DMS79 (cell line): ENCODE results near the gene MSI2.

ENCODE experiments used
- DNase-seq: peaks from one replicate; lab custom pipeline; 2025; lab: John Stamatoyannopoulos, UW

The MSI2 gene

DNA sequence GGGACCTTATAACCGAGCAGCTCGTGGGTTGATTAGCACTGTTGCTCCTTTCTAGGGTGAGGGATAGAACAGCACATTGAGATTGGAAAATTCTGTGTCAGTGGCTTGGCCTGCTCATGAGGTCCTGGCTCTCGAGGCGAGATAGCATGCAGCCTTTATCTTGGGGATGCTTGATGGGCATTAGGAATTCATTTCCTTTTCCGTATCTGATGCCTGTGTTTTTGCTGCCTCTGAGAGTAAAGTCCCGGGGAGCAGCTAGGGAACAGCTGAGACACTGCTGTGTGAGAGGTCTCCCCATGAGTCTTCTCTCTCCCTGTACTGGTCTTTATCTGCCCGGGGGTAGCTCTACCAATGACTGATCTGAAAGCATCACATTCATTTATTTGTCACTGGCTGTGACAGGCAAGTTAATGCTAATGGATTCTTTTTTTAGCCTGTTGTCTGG, 14.5 kb downstream of the MSI2 start:
- no peak for DNase-seq

DNA sequence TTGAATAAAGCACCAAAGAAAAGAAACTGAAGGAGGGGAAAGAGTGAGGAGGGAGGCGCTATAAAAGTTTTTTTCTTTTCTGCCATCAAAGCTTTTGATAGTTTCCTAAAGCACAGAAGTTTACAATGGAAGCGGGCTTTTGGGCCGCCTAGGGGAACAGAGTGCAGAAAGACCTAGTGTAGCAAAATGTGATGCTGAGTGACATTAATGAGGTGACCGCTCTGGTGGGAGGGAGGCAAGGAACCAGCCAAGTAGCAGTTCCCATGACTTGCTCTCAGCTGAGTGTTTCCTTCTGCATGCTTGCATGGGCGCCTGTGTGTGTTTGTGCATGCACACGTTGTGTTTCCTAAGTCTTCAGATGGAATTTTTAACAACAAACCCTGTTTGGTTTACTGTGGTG, 15.5 kb downstream of the MSI2 start:
- DNase-seq = no peak

DNA sequence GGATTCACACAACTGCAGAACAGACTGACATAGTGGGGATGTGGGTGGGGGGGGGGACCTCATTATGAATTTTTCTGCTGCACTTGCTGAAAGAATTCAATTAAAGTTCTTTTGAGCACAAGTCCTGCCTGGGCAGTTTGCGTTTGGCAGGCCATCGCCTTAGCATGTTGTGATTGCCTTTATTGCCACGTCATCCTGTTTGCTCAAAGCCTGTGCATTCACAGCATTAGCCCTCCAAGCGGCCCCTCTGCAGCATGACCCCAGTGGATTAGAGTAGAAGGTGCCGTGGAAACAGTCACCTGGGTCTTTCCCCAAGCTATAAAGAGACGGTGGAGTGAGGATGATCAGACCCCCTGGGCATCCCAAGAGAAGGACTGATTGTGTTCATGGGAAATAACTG, 17.2 kb downstream of the MSI2 start:
- DNase-seq = no peak

DNA sequence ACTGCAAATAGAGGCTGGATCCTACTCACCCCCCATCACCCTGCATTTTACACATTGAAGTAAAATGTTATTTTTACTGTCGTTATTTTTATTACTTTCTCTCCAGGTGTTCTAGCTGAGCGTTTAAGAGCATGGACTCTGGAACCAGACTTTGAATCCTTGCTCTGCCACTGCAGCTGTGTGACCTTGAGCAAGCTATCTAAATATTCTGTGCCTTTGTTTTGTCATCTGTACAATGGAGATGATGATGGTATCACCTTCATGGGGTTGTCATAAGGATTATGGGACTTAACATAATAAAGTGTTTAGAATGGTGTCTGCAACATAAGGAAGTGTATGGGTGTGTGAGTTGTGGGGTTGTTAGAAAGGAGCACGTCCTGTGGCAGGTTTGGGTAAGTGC, 17.8 kb downstream of the MSI2 start:
- DNase-seq = no peak

DNA sequence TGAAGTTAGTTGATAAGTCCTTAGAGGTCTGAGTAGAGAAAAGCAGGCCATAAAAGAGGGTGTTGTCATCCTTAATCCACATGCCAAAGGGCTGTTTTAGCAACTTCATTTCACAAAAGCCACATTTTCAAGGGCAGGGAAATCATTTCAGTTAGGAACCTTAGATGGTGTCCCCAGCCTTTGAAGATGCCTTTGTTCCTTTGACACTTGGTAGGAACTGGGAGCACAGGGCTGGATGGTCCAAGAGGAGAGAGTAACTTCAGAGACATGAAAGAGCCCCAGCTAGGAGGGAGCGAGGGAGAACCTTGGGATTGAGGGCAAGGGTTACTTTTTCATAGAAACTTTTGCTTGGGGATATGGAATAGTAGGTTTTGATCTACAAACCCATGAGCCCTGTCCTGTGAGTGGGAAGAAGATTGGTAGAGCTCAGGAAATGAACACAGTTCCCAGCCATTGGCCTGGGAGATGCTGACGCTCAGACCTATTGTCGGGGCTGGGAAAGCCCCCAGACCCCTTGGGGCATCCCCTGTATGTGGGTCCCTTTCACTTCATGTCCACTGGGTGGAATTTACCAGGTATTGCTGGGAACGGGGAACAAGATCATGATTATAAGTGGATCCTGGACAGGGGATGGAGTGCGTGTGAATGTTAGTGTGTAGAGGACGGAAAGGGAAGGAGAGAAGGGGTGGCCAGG, 18.9 kb downstream of the MSI2 start:
- no peak for DNase-seq

DNA sequence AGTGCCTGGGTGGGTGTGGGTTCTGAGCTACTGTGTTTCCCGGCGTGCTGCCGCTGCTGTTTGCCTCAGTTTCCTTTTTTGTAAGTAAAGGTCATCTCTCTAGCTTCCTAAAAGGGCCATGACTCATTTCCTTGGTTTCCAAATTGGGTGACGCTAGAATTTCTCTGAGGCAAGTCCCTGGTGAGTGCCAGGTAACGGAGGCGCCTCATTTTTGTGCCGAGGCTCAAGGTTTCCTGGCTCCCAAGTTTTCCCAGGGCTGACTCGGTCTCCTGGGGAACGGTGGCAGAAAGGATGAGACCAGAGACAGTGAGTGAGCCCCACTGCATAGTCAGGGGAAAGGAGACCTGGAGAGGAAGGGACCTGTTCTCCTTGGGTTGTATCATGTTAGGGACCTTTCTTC, 20.3 kb downstream of the MSI2 start:
- DNase-seq = no peak

DNA sequence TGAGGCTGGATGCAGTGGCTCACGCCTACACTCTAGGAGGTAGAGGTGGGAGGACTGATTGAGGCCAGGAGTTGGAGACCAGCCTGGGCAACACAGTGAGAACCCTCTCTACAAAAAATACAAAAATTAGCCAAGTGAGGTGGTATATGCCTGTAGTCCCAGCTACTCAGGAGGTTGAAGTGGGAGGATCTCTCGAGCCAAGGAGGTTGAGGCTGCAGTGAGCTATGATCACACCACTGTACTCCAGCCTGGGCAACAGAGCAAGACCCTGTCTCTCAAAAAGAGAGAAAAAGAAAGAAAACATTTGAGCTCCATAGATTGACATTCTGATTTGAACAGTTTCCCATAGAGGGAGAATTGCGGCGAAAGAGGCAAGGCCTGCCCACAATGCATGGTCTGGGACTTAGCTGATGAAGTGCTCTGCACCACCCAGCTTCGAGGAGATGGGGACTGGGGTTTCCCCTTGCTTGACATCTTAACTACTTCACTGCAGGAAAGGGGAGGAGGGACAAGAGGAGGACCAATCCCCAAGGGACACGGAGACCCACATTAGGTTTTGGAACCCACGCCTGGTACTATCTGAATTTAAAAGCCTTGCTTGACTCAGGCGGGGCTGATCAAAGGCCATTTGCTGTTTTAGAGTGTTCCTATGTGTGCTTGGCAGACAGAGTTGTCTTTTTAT, 21.7 kb downstream of the MSI2 start:
- DNase-seq = no peak

DNA sequence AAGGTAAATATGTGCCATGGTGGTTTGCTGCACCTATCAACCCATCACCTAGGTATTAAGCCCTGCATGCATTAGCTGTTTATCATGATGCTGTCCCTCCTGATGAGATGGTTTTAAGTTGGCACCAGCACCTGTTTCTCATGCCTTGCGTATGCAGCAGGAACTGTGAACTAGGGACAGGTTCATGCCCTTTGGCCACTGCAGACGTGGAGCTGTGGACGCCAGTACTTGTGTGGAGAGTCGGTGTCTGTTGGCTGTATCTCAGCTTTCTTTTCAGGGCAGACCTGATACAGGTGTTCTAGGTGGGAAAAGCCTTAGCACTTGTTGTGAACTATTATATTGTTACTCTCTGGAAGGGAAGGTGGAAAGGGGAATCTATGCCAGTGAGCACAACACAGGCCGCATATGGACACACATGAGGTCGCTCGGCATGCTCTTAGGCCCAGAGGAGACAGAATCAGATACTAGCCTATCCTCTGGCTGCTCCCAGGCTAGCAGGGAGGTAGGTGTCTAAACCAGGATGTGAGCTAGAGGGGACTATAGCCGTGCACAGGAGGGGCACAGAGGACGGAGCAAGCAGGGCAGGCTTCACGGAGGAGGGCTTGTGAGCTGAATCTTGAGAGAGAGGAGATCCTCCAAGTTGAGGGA, 22.5 kb downstream of the MSI2 start:
- no peak for DNase-seq

DNA sequence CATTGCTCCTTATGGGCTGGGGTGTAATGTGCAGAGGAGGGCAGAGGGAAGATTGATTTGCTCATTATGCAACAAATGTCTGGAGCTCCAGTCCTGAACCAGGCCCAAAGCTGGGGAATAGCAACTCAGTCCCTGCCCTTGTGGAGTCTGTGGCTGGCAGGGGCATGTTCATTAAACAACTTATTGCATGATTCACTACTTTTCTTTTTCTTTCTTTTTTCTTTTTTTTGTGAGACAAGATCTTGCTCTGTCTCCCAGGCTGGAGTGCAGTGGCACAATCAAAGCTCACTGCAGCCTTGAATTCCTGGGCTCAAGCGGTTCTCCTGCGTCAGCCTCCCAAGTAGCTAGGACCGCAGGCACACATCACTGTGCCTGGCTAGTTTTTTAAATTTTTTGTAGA, 23.1 kb downstream of the MSI2 start:
- DNase-seq = no peak

DNA sequence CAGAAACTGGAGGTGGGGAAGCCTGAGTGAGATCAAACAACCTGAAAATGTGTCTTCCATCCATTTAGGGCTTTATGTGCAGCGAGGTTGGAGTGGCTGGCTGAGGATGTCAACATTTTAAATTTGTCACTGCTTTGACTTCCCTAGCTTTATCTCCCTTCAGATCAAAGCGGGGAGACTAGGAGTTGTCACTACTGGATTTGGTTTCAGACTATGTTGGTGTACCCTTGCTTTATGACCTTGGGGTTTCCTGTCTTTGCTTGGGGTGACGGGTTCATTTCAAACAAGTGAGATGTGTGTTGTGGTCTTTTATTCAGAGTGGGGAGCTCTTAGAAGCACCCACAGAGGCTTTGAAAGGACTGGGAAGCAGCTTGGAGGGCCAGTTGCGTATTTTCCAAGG, 25.6 kb downstream of the MSI2 start:
- no peak for DNase-seq

DNA sequence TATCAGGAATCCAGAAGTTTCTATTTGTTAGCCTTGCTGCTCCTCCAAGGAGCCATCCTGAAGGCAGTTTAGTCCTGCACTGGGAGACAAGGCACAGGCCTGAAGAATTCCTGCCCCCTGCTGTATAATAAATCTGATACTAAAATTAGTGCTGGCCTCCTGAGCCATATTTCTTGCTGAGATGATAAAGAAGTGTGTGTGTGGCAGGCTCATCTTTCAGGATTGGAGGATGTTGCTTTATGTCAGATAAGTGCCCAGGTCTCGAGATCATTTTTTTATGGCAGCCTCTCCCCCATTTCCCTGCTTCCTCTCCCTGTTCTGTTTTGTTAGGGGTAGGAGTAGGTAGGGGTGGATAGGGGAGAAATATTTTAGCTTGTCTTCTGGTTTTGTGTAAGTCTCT, 26.0 kb downstream of the MSI2 start:
- DNase-seq = no peak

DNA sequence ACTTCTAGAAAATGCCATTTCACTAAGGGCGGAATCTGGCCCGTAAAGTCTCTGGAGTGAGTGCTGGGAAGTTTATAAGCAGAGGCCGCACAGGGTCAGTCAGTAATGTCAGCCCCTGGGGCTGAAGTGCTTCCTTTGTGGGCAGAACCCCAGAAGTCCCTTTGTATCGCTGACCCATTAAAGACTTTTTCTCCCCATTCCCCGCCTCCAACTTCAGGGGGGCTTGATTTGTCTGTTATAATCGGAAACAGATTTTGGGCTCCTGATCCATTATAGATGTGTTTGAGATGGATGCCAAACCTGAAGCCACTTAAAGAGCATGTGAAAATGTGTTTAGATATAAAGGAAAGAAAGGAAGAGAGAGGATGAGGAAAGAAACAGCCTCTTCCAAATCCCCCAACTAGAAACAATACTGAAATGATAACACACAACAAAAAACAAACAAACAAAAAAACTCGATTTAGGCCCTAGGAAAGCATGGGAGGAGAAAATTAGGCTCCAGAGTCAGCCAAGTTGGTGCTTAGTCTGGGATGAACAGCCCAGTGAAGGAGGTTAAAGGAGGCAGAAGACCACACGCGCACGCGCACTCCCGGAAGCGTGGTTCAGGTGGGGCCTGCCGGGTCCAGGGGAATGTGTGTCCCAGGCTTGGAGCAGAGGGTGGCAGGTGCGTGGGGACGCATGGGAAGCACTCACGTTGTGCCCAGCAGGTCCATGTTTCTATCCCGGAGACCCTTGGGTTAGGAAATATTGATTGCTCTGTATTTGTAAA, 27.1 kb downstream of the MSI2 start:
- no peak for DNase-seq

DNA sequence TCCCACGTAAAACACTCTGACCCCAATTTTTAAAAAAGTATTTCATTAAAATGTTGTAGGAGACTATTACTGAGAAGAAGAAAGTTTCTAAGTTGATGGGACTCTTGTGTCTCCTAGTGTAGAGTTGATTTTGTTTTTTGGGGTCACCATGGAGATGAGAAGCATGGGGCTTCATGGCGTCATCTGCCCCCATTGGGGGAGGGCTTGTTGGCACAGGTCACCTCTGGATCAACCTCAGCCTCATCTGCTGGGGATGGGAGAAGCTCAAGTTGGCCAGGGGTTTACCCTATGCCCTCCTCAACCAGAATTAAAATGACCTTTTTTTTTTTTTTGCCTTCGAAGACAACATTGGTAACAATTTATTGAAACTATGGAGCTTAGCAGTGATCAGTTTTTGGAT, 28.3 kb downstream of the MSI2 start:
- no peak for DNase-seq

DNA sequence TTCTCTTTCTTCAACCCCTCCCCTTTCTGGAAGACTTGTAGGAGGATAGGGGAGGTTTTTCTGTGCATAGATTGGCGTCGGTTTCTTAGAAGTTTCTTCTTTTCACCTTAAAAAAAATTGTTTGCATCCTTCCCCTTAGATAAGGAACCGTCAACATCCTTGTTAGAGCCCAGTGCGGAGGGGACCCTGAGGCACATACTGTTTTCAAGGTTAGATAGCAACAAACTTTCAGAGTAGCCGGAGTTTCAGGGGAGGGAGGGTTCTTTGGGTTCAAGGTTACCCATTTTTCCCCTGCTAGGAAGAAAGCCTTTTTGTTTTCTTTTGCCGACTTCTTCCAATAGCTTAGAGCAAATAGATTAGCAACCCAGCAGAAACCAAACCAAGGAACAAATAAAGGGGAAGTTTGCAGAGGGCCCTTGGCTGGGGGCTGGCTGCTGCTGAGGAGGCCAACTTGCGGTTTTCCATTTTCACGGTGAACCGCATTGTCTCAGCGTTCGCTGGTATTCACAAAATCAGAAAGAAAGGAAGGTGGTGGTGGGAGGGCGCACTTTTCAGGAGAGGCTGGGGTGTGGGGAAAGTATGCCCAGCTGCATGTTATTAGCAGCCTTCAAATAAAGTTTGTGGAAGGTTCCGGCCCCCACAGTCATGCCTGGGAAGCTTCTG, 28.8 kb downstream of the MSI2 start:
- no peak for DNase-seq

DNA sequence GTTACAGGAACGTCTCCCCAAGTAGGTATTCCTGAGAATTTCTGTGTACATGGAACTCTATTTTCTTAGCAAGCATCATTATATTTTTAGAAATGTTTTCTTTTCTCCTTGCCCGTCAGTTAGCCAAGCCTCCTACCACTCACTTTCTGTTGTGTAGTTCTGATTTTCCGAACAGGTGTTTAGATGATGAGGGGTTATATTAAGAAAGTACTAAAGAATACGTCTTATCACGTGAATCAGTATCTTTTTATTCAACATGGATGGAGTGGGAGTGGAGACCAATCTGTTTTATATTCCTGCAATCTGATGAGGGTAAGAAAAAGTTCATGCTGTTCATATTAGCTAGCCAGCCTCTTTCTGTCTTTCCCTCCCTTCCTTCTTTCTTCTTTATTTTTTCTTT, 29.4 kb downstream of the MSI2 start:
- no peak for DNase-seq

DNA sequence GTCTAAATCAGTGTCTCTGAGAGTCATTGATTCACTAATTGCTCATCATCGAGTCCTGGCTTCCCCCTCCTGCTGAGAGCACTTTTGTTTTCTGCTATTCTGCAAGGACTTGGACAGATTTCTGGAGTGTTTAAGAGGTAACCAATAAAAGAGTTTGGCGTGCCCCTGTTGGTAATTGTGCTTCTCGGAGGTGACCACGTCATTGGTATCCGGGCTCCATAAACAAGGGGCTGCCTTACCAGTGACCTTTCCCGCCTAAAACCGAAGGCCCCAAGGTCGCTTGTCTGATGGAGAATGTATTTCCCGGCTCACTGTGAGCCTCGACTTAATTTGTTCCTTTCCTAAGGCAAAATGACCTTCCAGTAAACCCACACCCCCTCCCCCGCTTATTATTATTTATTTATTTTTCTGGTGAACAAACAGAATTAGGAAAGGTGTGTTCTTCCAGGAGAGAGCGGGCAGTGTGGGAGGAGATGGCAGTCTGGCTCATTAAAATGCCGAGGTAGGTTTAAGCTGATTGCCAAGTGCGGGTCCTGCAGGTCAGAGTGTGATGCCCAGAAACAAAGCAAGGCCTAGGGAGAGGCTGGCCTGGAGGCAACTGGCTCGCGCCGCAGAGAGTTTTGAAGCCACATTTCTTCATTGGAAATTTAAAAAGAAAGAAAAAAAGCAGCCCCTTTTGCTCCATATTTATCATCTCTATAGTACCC, 30.2 kb downstream of the MSI2 start:
- DNase-seq = peak; percentile 65

DNA sequence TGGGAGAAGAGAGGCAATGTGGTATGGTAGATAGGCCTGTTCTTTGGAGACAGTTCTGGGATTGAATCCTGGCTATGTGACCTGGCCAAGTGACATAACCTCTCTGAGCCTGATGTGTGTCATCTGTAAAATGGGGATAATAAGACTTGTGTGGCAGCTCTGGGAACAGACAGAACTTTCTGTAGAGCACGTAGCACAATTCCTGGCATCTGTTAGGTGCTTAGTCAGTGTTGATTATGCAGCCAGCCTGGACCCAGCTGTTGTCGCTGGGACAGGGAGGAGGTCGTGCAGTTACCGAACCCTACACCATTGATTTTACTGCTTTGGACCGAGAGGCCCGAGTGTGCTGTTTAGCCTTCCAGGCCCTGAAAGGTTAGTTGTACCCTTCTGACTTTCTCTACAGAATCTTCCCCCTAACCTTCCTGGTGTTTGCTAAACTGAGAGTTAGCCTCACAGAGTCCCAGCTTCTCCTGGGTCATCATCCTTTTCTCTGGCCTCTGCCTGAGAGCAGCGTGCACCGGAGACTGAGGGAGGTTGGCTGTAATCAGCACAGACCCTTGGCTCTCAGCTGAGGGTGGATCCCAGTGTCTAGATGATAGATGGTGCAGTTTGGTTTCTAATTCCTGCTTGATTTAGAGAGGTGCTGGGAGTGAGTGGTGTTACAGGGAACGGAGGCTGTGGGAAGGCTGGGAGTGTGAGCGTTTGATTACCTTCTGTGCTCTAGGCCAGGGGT, 31.9 kb downstream of the MSI2 start:
- DNase-seq = no peak

DNA sequence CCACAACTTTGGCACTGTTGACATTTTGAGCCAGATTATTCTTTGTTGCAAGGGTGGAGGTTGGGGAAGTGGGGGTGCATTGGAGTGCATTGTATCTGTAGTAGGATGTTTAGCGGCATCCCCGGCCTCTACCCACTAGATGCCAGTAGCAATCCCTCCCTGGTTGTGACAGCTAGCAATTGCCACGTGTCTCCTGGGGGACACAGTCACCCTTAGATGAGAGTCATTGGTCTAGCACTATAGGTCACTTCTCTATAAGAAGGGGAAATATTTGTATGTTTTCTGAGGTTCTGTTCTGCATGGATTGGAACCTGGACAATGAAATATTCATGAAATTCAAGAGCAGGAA, 32.4 kb downstream of the MSI2 start:
- DNase-seq = no peak

DNA sequence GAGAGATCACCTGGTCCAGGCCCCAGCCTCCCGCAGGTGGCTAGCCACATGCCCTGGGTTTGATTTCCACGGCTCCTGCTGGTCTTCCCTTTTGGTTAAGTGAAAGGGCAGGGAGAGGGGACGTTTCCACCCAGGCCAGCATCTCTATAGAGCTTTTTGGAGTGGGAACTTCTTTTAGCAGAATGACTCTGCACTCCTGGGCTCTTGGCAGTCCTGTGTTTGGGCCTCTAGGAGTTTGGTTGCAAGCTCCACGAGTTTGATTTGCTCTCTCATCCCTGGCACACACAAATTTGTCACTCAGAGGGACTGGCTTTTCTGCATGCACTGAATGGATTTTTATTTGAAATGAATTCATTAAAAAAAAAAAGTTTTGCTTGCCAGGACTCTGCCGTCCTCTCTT, 32.8 kb downstream of the MSI2 start:
- no peak for DNase-seq

DNA sequence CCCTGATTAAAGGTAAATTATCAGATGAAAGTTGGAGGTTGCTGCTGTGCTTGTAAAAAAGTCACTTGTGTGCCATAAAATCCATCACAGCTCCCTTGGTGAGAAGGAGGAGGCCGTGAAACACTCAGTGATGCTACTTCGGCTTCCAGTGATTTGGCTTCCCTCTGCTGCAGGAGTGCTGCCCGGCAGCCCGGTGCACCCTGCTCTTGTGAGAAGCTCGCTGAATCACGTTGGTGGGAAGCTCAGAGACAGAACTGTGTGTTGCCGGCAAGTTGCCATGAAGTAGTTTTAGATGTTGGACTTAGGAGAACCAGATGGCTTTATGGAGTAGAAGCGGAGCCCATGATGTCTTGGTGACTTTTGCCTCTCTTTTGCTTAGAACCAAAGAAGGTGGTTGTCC, 33.3 kb downstream of the MSI2 start:
- DNase-seq = peak; percentile 29

DNA sequence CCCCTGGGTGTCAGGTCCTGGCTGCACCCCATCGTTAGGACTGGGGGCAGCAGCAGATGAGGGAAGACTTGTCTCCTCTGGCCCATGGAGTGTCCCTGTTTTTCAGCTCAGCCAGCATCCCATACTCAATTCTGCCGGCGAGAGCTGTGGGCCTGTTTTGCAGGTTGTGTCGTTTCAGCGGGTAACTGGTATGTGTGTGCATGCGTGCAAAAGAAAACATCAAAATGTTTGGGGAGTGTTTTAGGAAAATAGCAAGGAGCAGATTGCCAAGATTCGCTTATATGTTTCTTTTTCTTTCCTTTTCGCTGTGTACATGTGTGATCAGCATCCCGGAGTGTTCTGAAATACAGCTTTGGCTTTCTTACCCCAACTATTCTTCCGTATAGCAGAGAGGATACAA, 34.7 kb downstream of the MSI2 start:
- DNase-seq = no peak
